ENCODE measurements around the gene POU2F2. TPM values are rescaled to one million over a fixed set of nuclear protein-coding genes. Genes with fewer than 3 reads are reported as not detected.
A peak's percentile ranks its signal among the peaks of the same experiment; 100 is the strongest.

Gene POU2F2
- total RNA-seq, 2 experiments from 2014 or later, result 30.0 to 31.9 TPM

DNA sequence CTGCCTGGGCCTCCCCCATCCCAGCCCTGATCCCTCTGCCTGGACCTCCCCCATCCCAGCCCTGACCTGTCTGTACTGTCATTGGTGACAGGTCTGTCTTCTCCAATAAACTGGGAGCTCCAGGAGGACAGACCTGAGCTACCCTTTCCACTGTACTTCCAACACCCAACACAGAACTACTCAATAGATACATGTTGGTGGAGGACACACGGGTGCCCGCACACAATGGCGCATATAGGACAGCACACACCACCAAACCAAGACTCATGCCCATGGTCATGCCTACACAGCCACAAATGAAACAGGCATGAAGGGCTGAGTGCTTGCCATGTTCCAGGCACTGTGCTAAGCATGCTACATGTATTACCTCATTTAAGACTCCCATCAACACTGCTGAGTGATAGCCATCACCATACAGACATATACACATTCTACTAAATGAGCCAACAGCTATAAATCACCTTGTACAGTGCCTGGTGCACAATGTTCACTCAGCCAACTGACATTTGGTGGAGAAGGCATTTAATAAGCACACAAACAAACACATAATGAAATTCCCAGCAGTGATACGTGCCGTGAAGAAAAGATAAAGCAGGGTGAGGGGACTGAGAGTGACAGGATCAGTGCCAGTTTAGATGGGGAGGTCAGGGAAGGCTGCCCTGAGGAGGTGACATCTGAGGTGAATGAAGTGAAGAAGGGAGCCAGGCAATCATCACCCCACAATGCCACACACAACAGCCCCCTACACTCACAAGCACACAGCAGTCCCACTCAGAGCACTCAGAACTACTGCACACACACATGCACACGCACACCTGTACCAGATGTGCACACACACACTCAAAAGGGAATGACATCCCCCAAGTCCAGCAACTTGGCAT lies 857 bp downstream of the POU2F2 start:
- Mint-ChIP-seq H3K9me3 (no peaks in the 10 kb centered on the region), H3K27me3 (ENCODE audit: low read depth) (no peaks in the 10 kb centered on the region), H3K4me1 (ENCODE audit: low read depth) (peaks cover 66% of the 10 kb centered on the region), H3K27ac (peak overlapping the region; percentile 86), H3K36me3 (ENCODE audit: low read depth) (no peaks in the 10 kb centered on the region), H3K4me3 (peak overlapping the region; percentile 79)
- DNase-seq, result peak; percentile 38
- intact Hi-C loops (cut with micrococcal nuclease), result loop anchor here (1.0 to 2.0 kb wide), 8 partner anchors 8 to 309 kb away; partner anchors contain the start of genes ERF and MEGF8
- CTCF ChIA-PET, result interaction anchor here (1.0 to 2.8 kb wide), 8 partner anchors 8 to 269 kb away, joined by 3 to 40 read pairs (median 10); no protein-coding TSS in a partner anchor

DNA sequence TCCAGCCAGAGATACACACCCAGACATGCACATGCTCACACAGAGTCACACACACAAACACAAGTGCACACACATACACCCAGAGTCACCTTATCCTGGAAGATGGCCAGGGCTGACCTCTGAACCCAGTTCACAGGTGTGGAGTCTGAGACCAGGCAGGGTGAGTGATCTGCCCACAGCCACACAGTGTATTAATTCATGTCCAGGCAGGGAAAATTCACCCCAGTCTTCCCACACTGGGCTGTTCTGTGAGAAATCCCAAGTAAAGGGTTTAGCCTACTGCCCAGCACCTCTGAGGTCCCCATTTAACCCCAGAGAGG lies 2.0 kb downstream of the POU2F2 start:
- Mint-ChIP-seq H3K27me3 (ENCODE audit: low read depth) (no peaks in the 10 kb centered on the region), H3K9me3 (no peaks in the 10 kb centered on the region), H3K4me3 (peak overlapping the region; percentile 41), H3K4me1 (ENCODE audit: low read depth) (peaks cover 66% of the 10 kb centered on the region), H3K27ac (peak overlapping the region; percentile 83), H3K36me3 (ENCODE audit: low read depth) (no peaks in the 10 kb centered on the region)
- CTCF ChIA-PET, result interaction anchor here (9.1 kb wide), 1 partner anchor 21 kb away, joined by 86 read pairs; no protein-coding TSS in a partner anchor
- intact Hi-C loops (cut with micrococcal nuclease), result no loop called here
- DNase-seq, result peak; percentile 17

DNA sequence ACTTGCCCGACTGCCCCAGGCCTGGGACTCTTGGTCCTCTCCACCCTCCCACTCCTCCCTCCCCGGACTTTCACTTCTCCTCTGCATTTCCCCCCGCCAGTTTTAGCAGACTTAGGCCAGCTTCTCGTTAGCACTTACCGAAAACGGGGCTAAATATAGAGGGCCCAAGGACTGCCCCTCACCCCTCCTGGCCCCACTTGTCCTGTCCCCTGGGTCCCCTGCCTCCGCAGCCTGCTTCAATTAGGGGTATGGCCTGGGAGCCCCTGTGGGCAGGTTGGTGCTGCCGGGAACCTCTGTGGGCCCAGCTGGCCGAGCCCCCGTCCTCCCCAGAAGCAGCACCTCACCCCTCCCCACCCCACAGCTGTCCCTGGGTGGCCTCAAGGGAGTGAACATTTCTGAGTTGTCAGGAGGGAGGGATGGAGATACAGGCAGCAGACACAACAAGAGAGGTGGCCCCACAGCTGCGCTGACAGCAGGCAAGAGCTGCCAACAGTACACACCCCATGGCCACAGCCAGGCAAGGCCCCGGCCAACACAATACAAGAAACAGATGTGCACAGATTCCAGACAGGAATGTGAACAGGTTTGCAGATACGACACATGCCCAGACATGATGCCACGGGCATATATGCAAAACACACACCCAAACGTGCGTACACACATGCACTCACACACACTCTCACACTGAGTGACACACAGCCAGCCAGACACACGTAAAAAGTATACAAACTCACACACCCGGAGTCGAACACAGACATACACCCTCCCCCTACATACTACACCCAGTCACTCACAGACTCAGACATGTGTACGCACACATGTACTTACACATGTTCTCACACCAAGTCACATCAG lies 2.6 kb downstream of the POU2F2 start:
- intact Hi-C loops (cut with micrococcal nuclease), result no loop called here
- Mint-ChIP-seq H3K4me3 (peak overlapping the region; percentile 33), H3K4me1 (ENCODE audit: low read depth) (peaks cover 68% of the 10 kb centered on the region), H3K27me3 (ENCODE audit: low read depth) (no peaks in the 10 kb centered on the region), H3K36me3 (ENCODE audit: low read depth) (peaks cover under 1% of the 10 kb centered on the region), H3K9me3 (no peaks in the 10 kb centered on the region), H3K27ac (peak overlapping the region; percentile 83)
- CTCF ChIA-PET, result interaction anchor here (0.6 to 9.1 kb wide), 2 partner anchors 20 to 110 kb away, joined by 3 to 86 read pairs; no protein-coding TSS in a partner anchor
- no peak for DNase-seq

- intact Hi-C loops (cut with micrococcal nuclease), result no loop called here
- Mint-ChIP-seq H3K9me3 (no peaks in the 10 kb centered on the region), H3K27me3 (ENCODE audit: low read depth) (no peaks in the 10 kb centered on the region), H3K36me3 (ENCODE audit: low read depth) (peaks cover 4% of the 10 kb centered on the region), H3K27ac (peak overlapping the region; percentile 42), H3K4me1 (ENCODE audit: low read depth) (peaks cover 71% of the 10 kb centered on the region), H3K4me3 (no peak overlapping the region)
- CTCF ChIA-PET, result interaction anchor here (1.0 to 9.1 kb wide), 2 partner anchors 14 to 17 kb away, joined by 4 to 86 read pairs; no protein-coding TSS in a partner anchor
- no peak for DNase-seq
Observed at GRCh38 chr19:42126574-42126973, 5.7 kb downstream of the POU2F2 start.

DNA sequence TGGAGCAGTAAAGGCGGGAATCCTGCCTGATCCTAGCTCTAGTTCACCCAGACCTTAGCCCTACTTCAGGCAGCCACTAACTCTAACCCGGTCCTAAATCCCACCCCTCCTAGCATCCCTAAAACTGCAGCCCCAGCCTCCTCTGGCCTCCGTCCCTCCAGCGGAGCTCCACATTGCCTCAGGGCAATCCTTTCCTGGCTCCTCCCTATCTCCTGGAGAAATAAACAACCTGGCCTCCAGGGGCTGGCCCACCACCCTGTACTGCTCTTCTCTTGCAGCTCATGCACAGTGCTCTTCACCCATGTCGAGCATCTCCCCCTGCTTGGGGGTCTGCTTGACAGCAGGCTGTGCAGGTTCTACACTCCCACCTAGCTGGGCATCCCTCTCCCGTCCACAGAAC lies 6.7 kb downstream of the POU2F2 start:
- Mint-ChIP-seq H3K27me3 (ENCODE audit: low read depth) (no peaks in the 10 kb centered on the region), H3K36me3 (ENCODE audit: low read depth) (peaks cover 10% of the 10 kb centered on the region), H3K4me1 (ENCODE audit: low read depth) (peaks cover 73% of the 10 kb centered on the region), H3K4me3 (no peak overlapping the region), H3K27ac (peak overlapping the region; percentile 3), H3K9me3 (no peaks in the 10 kb centered on the region)
- DNase-seq, result no peak
- CTCF ChIA-PET, result interaction anchor here (0.5 to 9.1 kb wide), 5 partner anchors 12 to 154 kb away, joined by 3 to 86 read pairs (median 3); no protein-coding TSS in a partner anchor
- intact Hi-C loops (cut with micrococcal nuclease), result no loop called here

DNA sequence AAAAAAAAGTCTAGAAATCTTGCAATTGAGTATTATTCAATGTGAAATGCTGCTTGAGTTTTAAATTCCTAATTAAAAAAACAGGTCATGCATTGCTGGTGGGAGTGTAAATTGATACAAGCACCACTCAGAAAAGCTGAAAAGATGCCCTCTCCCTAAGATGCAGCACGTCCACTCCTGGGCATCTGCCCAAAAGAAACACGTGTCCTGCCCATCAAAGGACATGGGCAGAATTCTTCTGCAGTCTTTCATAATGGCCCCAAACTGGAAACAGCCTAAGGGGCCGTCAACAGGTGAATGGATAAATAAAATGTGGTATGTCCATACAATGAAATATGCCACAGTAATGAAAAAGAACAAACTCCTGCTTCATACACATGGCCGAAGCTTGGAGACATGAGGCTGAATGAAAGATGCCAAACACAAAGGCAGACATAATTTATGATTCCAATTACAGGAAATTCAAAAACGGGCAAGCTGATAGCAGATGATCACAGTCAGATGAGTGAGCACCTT lies 7.8 kb downstream of the POU2F2 start:
- CTCF ChIA-PET, result interaction anchor here (0.6 to 9.1 kb wide), 7 partner anchors 8 to 327 kb away, joined by 3 to 86 read pairs (median 4); partner anchors contain the start of gene POU2F2
- Mint-ChIP-seq H3K9me3 (no peaks in the 10 kb centered on the region), H3K4me3 (no peak overlapping the region), H3K27ac (no peak overlapping the region), H3K4me1 (ENCODE audit: low read depth) (peaks cover 64% of the 10 kb centered on the region), H3K27me3 (ENCODE audit: low read depth) (no peaks in the 10 kb centered on the region), H3K36me3 (ENCODE audit: low read depth) (peaks cover 10% of the 10 kb centered on the region)
- no peak for DNase-seq
- intact Hi-C loops (cut with micrococcal nuclease), result no loop called here

DNA sequence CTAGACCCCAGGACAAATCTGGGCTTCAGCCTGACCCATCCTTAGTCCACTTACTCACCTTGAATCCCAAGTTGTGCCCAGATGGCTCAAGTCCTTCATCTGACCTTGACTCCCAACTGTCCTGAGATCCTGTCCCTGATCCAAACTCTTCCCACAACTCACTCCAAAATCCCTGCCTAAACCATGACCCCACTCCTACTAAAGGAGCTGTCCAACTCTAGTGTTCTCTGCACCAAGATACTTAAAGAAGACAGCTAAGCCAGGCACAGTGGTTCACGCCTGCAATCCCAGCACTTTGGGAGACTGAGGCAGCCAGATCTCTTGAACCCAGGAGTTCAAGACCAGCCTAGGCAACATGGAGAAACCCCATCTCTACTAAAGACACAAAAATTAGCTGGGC lies 8.5 kb downstream of the POU2F2 start:
- Mint-ChIP-seq H3K9me3 (no peaks in the 10 kb centered on the region), H3K36me3 (ENCODE audit: low read depth) (peaks cover 12% of the 10 kb centered on the region), H3K27ac (peak overlapping the region; percentile 98), H3K27me3 (ENCODE audit: low read depth) (no peaks in the 10 kb centered on the region), H3K4me1 (ENCODE audit: low read depth) (peaks cover 63% of the 10 kb centered on the region), H3K4me3 (peak overlapping the region; percentile 76)
- DNase-seq, result no peak
- intact Hi-C loops (cut with micrococcal nuclease), result loop anchor here (1.0 to 2.0 kb wide), 4 partner anchors 9 to 299 kb away; partner anchors contain the start of genes POU2F2 and ZNF574
- CTCF ChIA-PET, result interaction anchor here (0.7 to 9.1 kb wide), 8 partner anchors 9 to 123 kb away, joined by 3 to 86 read pairs (median 3); partner anchors contain the start of gene POU2F2

DNA sequence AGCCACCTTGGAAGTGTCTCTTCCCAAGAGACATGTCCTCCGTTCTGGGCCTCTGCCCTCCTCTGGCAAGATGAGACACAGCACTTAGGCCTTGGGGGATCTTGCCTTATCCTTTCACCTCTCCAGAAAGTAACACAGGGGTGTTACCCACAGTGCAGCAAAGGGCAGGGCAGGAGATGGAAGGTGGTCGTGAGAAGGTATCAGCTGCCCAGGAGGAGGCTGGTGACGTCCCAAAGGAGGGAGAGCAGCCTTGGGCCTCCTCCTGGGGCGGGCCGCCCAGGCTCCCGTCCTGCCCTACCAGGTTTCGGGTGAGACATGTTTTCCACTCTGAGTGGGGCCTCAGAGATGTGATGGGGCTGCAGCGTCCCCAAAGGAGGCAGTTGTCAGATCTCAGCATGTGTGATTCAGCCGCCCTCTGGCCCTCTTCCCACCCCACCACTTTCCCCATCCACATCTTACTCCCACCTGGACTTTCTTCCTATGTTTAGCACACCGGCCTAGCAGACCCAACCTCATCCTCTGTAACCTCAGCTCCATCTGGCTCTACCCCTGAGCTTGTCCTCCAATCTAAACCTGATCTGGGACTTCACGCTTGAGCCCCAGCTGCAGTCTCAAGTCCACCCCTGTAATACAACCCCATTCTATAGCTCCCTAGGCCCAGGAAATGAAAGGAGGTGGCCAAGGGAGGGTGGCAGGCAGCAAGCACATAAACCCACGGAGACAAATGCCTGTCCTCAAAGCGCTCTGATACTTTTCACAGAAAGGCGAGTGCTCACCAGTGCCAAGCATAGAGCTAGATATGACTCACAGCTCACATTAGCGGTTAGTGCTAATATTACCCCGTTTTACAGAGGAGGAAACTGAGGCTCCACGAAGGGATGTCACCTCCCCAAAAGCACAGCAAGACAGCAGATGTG lies 9.3 kb downstream of the POU2F2 start:
- DNase-seq, result peak; percentile 91
- Mint-ChIP-seq H3K9me3 (no peaks in the 10 kb centered on the region), H3K36me3 (ENCODE audit: low read depth) (peaks cover 16% of the 10 kb centered on the region), H3K27me3 (ENCODE audit: low read depth) (no peaks in the 10 kb centered on the region), H3K4me1 (ENCODE audit: low read depth) (peaks cover 60% of the 10 kb centered on the region), H3K27ac (peak overlapping the region; percentile 98), H3K4me3 (peak overlapping the region; percentile 76)
- intact Hi-C loops (cut with micrococcal nuclease), result loop anchor here (1.0 to 2.0 kb wide), 5 partner anchors 9 to 300 kb away; partner anchors contain the start of genes POU2F2 and ZNF574
- CTCF ChIA-PET, result interaction anchor here (0.7 to 9.1 kb wide), 9 partner anchors 9 to 201 kb away, joined by 3 to 86 read pairs (median 3); partner anchors contain the start of gene POU2F2

DNA sequence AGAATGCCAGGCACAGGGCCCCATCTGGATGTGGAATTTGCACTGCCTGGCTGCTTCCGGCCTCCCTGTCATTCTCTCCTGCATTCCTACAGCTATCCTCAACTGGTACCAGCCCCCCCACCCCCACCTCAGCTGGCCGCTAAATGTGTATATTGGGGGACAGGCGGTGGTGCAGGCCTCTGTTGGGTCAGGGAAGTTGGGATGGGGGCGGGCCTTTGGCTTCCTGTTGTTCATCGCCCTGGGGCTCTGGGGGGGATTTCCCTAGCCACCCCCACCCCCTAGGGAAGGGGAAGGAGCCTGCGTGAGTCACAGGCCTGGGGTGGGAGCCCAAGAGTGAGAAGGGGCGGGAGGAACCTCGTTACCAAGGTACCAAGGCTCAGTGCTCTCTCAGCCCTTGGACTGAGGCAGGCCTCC lies 10.6 kb downstream of the POU2F2 start:
- no peaks in the 10 kb centered on the region for H3K27me3 Mint-ChIP-seq (ENCODE audit: low read depth)
- CTCF ChIA-PET, result interaction anchor here (1.2 to 9.1 kb wide), 2 partner anchors 11 to 12 kb away, joined by 8 to 86 read pairs; partner anchors contain the start of gene POU2F2
- no peaks in the 10 kb centered on the region for H3K9me3 Mint-ChIP-seq
- peaks cover 19% of the 10 kb centered on the region for H3K36me3 Mint-ChIP-seq (ENCODE audit: low read depth)
- peak overlapping the region; percentile 76 for H3K4me3 Mint-ChIP-seq
- peaks cover 54% of the 10 kb centered on the region for H3K4me1 Mint-ChIP-seq (ENCODE audit: low read depth)
- intact Hi-C loops (cut with micrococcal nuclease), result loop anchor here (1.0 to 2.0 kb wide), 6 partner anchors 13 to 301 kb away; partner anchors contain the start of gene ZNF574
- peak; percentile 97 for DNase-seq
- peak overlapping the region; percentile 98 for H3K27ac Mint-ChIP-seq

- intact Hi-C loops (cut with micrococcal nuclease), result loop anchor here (1.0 kb wide), 2 partner anchors 78 to 276 kb away; no protein-coding TSS in a partner anchor
- H3K27me3 Mint-ChIP-seq (ENCODE audit: low read depth), result no peaks in the 10 kb centered on the region
- peaks cover 24% of the 10 kb centered on the region for H3K36me3 Mint-ChIP-seq (ENCODE audit: low read depth)
Observed at GRCh38 chr19:42121036-42121621, 11.1 kb downstream of the POU2F2 start.

More at GRCh38 chr19:42121036-42121621, 11.1 kb downstream of the POU2F2 start:
- Mint-ChIP-seq H3K4me3 (peak overlapping the region; percentile 76), H3K9me3 (no peaks in the 10 kb centered on the region), H3K4me1 (ENCODE audit: low read depth) (peaks cover 53% of the 10 kb centered on the region), H3K27ac (peak overlapping the region; percentile 98)
- DNase-seq, result peak; percentile 30
- CTCF ChIA-PET, result interaction anchor here (1.2 to 9.1 kb wide), 3 partner anchors 11 to 12 kb away, joined by 8 to 86 read pairs (median 16); partner anchors contain the start of gene POU2F2

Measured in activated naive CD4-positive, alpha-beta T cell treated with anti-CD3 and anti-CD28 coated beads for 36 hours (primary cell).